PC-9 (cell line): Measurements from ENCODE around the gene MAGEC3. TPM values are rescaled to one million over a fixed set of nuclear protein-coding genes. Genes with fewer than 3 reads are reported as not detected.

Experiments used
- BruUV-seq: library from RNA; stranded (reverse); fragments of 400-500 nt; replicated peaks from 2 replicates; lab custom pipeline; 2021; lab: Mats Ljungman, UMichigan
- CTCF ChIA-PET: fragments of 300-600 bp; sonication (Branson Sonifier 250); formaldehyde crosslinking; loops from one replicate; lab custom pipeline; 2022; ENCODE audit warnings: antibody characterized with exemption; lab: Charles Lee
- POLR2A ChIA-PET: fragments of 300-600 bp; sonication (Branson Sonifier 250); formaldehyde crosslinking; loops from one replicate; lab custom pipeline; 2022; ENCODE audit warnings: antibody characterized with exemption; ENCODE audit not compliant: unreplicated experiment; lab: Charles Lee
- DNase-seq, 2 experiments: peaks; one replicate each; pipeline versions ENCODE4 v3.0.0 to v3.0.0-alpha.2; 2015 to 2022; ENCODE audit warnings: mixed read lengths in 1 of 2
- H2AFZ ChIP-seq: fragments of 200-600 bp; sonication (generic); 2 replicates; pipeline ENCODE4 v1.8.1; 2017; ENCODE audit warnings: antibody characterized with exemption
- H3F3A ChIP-seq: fragments of 200-600 bp; sonication (generic); 2 replicates; pipeline ENCODE4 v1.8.1; 2017; ENCODE audit warnings: antibody characterized with exemption, mild to moderate bottlenecking, low read depth; ENCODE audit not compliant: insufficient read depth
- H3K27ac ChIP-seq: fragments of 200-600 bp; sonication (generic); 2 replicates; pipeline ENCODE4 v1.6.1; 2016; ENCODE audit warnings: mixed run types
- H3K27me3 ChIP-seq: fragments of 200-600 bp; sonication (generic); 2 replicates; pipeline ENCODE4 v1.6.1; 2016; ENCODE audit warnings: low read depth, mixed run types; ENCODE audit not compliant: insufficient read depth
- H3K36me3 ChIP-seq: fragments of 200-600 bp; sonication (generic); 2 replicates; pipeline ENCODE4 v1.6.1; 2016; ENCODE audit warnings: low read depth, mixed run types
- H3K4me1 ChIP-seq: fragments of 200-600 bp; sonication (generic); replicated peaks from 2 replicates; pipeline ENCODE4 v1.6.1; 2016; ENCODE audit warnings: mixed run types; ENCODE audit not compliant: insufficient read depth
- H3K4me2 ChIP-seq: fragments of 200-600 bp; sonication (generic); 2 replicates; pipeline ENCODE4 v1.6.1; 2017; ENCODE audit warnings: mixed run types
- H3K4me3 ChIP-seq: fragments of 200-600 bp; sonication (generic); 2 replicates; pipeline ENCODE4 v1.6.1; 2016; ENCODE audit warnings: mixed run types
- H3K79me2 ChIP-seq: fragments of 200-600 bp; sonication (generic); 2 replicates; pipeline ENCODE4 v1.6.1; 2017; ENCODE audit warnings: low read depth, mixed run types
- H3K9me2 ChIP-seq: fragments of 200-600 bp; sonication (generic); 2 replicates; pipeline ENCODE4 v1.8.1; 2017; ENCODE audit warnings: mild to moderate bottlenecking; ENCODE audit not compliant: insufficient read depth
- H3K9me3 ChIP-seq: fragments of 200-600 bp; sonication (generic); 2 replicates; pipeline ENCODE4 v1.8.1; 2016; ENCODE audit warnings: low read depth; ENCODE audit not compliant: insufficient read depth
- H4K20me1 ChIP-seq: fragments of 200-600 bp; sonication (generic); 2 replicates; pipeline ENCODE4 v1.8.1; 2017; ENCODE audit not compliant: insufficient read depth
- EZH2 ChIP-seq: fragments of 200-600 bp; sonication (generic); IDR thresholded peaks from 2 replicates; pipeline ENCODE4 v1.8.0; 2017; ENCODE audit warnings: antibody characterized with exemption, low read depth
- intact Hi-C: fragments of 100-400 bp; cut with micrococcal nuclease; formaldehyde crosslinking; loops from one replicate; pipeline ENCODE4 v1.10.0; 2022; ENCODE audit not compliant: unreplicated experiment
- total RNA-seq: library from RNA; stranded (reverse); gene quantifications from 2 replicates; pipeline ENCODE4 v1.2.3, GENCODE V29; 2021
- TF ChIP-seq, protein P1 (sequence below): fragments of 200-600 bp; sonication (generic); conservative IDR thresholded peaks from 2 replicates; pipeline ENCODE4 v1.6.1; 2017; ENCODE audit warnings: mixed run types, antibody characterized with exemption, mild to moderate bottlenecking, moderate library complexity

The MAGEC3 gene
- total RNA-seq, 1 experiment from 2014 or later = not detected

DNA sequence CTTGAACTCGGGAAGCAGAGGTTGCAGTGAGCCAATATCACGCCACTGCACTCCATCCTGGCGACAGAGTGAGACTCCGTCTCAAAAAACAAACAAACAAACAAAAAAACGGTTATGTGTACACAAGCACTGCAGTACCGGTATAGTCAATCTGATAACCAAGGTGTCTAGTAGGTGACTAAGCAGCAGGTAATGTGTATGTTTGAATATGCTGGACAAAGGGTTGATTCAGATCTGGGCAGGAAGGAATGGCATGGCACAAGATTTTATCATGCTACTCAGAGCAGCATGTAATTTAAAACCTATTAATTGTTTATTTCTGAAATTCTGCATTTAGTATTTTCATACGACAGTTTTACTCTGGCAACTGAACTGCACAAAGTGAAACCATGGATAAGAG is 107.3 kb downstream of the MAGEC3 start:
- BruUV-seq = no TSS peak
- no peaks in the 10 kb centered on the region; the same call in 1 of the 2 replicates for H3K9me3 ChIP-seq
- no peaks in the 10 kb centered on the region for H3K79me2 ChIP-seq
- H3K4me1 ChIP-seq = peaks cover 11% of the 10 kb centered on the region; the same call in 1 of the 2 replicates
- no peak overlapping the region for H2AFZ ChIP-seq
- TF ChIP-seq, protein P1, sequence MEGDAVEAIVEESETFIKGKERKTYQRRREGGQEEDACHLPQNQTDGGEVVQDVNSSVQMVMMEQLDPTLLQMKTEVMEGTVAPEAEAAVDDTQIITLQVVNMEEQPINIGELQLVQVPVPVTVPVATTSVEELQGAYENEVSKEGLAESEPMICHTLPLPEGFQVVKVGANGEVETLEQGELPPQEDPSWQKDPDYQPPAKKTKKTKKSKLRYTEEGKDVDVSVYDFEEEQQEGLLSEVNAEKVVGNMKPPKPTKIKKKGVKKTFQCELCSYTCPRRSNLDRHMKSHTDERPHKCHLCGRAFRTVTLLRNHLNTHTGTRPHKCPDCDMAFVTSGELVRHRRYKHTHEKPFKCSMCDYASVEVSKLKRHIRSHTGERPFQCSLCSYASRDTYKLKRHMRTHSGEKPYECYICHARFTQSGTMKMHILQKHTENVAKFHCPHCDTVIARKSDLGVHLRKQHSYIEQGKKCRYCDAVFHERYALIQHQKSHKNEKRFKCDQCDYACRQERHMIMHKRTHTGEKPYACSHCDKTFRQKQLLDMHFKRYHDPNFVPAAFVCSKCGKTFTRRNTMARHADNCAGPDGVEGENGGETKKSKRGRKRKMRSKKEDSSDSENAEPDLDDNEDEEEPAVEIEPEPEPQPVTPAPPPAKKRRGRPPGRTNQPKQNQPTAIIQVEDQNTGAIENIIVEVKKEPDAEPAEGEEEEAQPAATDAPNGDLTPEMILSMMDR = no peak
- no peak for TF ChIP-seq EZH2
- H3K9me2 ChIP-seq = no peaks in the 10 kb centered on the region
- 0 out of 2 replicates have a peak overlapping the region, but pooled peaks have one; percentile 34 for H3K27ac ChIP-seq
- H3K4me3 ChIP-seq = no peak overlapping the region
- DNase-seq = peak; percentile 23 to 94
- H3K4me2 ChIP-seq = 0 out of 2 replicates have a peak overlapping the region, but pooled peaks have one; percentile 24
- H3K27me3 ChIP-seq = no peaks in the 10 kb centered on the region
- 0 out of 2 replicates have a peak, but pooled peaks cover 9% of the 10 kb centered on the region for H3F3A ChIP-seq
- no peaks in the 10 kb centered on the region for H3K36me3 ChIP-seq
- ChIA-PET CTCF (no interaction called here), POLR2A (no interaction called here)
- intact Hi-C loops = loop anchor here (10.0 kb wide), 1 partner anchor 139 kb away; no protein-coding TSS in a partner anchor
- no peaks in the 10 kb centered on the region for H4K20me1 ChIP-seq

DNA sequence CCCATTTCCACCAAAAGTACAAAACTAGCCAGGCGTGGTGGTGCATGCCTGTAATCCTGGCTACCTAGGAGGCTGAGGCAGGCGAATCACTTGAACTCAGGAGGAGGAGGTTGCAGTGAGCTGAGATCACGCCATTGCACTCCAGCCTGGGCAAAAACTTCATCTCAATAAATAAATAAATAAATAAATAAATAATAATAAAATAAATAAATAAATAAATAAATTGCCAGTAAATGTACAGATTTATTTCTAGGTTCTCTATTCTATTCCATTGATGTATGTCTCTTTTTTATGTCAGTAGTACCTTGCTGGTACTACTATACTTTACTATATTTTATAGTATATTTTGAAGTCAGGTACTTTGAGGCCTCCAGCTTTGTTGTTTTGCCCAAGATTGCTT is 109.2 kb downstream of the MAGEC3 start:
- Histone ChIP-seq H3K9me3 (no peaks in the 10 kb centered on the region; the same call in 1 of the 2 replicates), H3F3A (0 out of 2 replicates have a peak, but pooled peaks cover 9% of the 10 kb centered on the region), H3K36me3 (no peaks in the 10 kb centered on the region), H3K9me2 (no peaks in the 10 kb centered on the region), H4K20me1 (no peaks in the 10 kb centered on the region), H3K27ac (no peak overlapping the region), H3K4me1 (peaks cover 11% of the 10 kb centered on the region; the same call in 1 of the 2 replicates), H3K4me2 (no peak overlapping the region), H3K27me3 (no peaks in the 10 kb centered on the region), H3K79me2 (no peaks in the 10 kb centered on the region), H2AFZ (no peak overlapping the region), H3K4me3 (no peak overlapping the region)
- TF ChIP-seq, protein P1 = no peak
- TF ChIP-seq EZH2 = no peak
- no peak for DNase-seq
- CTCF ChIA-PET = no interaction called here
- no TSS peak for BruUV-seq
- POLR2A ChIA-PET = no interaction called here
- intact Hi-C loops = loop anchor here (10.0 kb wide), 1 partner anchor 137 kb away; no protein-coding TSS in a partner anchor

Other genes starting within 250 kb of the MAGEC3 start
- gene SPANXA2, start 248.6 kb upstream of the MAGEC3 start, total RNA-seq = 3.5 and 4.7 TPM in 2 replicates
- 0.78 and 1.3 TPM in 2 replicates for gene SPANXD, start 139.6 kb upstream of the MAGEC3 start, total RNA-seq
- 0.28 TPM in 2 replicates for gene MAGEC1, start 65.6 kb downstream of the MAGEC3 start, total RNA-seq